ENCODE results near the gene YWHAB.
A peak's percentile ranks its signal among the peaks of the same experiment; 100 is the strongest.

Gene YWHAB

GRCh38 chr20:44917399-44917798, 31.9 kb downstream of the YWHAB start:
- TF ChIP-seq GATA2 (IDR thresholded peaks at IDR 0.05; ENCODE audit: low read depth, low read length) (no peak), GATA3 (IDR thresholded peaks at IDR 0.05; ENCODE audit: low read depth, low read length) (no peak)

DNA sequence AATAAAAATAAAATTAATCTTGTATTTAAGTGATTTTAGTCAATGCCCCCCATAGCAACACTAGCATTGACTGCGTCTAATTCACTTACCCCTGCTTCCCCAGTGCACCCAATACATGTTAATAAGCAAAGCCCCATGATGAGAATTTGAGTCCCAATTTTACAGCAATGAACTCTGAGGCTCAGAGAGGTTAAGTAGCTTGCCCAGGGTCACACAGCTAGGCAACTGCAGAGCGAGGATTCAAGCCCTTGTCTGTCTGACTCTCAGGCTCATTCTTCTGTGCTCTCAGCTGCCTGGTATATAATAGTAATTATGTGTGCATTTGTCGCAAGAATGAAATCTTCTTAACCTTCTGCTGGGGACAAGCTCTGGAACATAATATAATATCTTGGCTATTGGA, 32.8 kb downstream of the YWHAB start:
- no peak for TF ChIP-seq GATA3 (IDR thresholded peaks at IDR 0.05; ENCODE audit: low read depth, low read length)
- no peak for TF ChIP-seq GATA2 (IDR thresholded peaks at IDR 0.05; ENCODE audit: low read depth, low read length)

DNA sequence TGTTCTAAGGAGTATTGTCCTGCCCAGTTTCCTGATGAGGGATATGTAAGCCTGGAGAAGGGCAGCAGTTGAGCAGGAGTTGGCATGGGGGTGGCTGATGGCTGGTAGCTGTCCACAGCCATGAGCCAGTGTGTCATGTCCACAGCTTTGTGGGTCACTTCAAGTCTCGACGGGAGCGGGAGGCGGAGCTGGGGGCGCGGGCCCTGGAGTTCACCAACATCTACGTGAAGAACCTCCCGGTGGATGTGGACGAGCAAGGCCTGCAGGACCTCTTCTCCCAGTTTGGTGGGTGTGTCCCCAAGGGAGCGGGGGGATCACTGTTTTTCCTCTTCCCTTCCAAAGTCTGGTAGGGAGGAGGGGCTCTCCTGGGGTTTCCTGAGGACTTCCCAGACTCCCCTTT, 33.3 kb downstream of the YWHAB start:
- TF ChIP-seq GATA3 (IDR thresholded peaks at IDR 0.05; ENCODE audit: low read depth, low read length) (no peak), GATA2 (IDR thresholded peaks at IDR 0.05; ENCODE audit: low read depth, low read length) (no peak)

DNA sequence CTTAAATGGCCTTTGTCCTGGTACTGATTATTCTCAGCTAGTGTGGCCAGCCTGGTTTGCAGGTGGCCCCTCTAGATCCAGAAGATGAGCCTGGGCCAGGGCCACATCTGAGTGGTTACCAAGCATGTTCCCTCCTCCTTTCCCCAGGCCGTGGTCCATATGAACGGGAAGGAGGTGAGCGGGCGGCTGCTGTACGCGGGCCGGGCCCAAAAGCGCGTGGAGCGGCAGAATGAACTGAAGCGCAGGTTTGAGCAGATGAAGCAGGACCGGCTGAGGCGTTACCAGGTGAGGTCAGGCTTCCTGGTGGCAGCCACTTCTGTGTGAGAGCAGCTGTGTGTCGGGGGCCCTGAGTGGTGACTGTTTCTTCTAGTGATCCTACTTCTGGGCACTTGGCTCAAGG, 35.9 kb downstream of the YWHAB start:
- no peak for TF ChIP-seq GATA3 (IDR thresholded peaks at IDR 0.05; ENCODE audit: low read depth, low read length)
- TF ChIP-seq GATA2 (IDR thresholded peaks at IDR 0.05; ENCODE audit: low read depth, low read length) = no peak

DNA sequence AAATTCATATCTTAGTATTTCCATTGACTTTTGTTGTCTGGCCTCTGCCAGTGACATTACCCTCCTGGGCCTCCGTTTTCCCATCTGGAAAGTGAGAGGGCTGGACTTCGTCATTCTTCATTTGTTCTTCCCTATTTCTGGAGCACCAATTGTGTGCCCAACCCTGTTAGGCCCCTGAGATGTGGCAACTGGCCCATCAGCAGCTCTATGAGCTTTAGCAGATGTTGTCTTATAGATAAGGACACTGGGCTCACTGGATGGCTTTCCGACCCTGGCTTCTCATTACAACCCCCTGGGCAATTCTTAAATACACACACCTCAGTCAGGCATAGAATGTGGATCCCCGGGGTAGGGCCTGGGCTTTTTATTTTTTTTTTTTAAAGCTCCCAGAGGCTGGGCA, 39.0 kb downstream of the YWHAB start:
- peak; percentile 10; the same call in 1 of the 2 replicates for TF ChIP-seq GATA2 (IDR thresholded peaks at IDR 0.05; ENCODE audit: low read depth, low read length)
- no peak for TF ChIP-seq GATA3 (IDR thresholded peaks at IDR 0.05; ENCODE audit: low read depth, low read length)

DNA sequence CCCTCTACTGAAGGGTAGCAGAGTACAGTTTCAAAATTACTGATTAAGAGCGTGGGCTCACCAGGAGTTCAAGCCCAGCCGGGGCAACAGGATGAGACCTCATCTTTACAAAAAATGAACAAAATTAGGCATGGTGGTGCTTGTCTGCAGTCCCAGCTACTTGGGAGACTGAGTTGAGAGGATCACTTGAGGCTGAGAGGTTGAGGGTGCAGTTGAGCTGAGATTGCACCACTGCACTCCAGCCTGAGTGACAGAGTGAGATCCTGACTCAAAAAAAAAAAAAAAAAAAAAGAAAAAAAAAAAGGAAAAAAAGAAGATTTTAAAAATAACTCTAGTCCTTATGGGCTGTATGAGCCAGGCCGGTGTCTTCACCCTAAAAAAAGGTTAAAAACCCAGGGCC, 43.1 kb downstream of the YWHAB start:
- TF ChIP-seq GATA3 (IDR thresholded peaks at IDR 0.05; ENCODE audit: low read depth, low read length) (no peak), GATA2 (IDR thresholded peaks at IDR 0.05; ENCODE audit: low read depth, low read length) (no peak)

DNA sequence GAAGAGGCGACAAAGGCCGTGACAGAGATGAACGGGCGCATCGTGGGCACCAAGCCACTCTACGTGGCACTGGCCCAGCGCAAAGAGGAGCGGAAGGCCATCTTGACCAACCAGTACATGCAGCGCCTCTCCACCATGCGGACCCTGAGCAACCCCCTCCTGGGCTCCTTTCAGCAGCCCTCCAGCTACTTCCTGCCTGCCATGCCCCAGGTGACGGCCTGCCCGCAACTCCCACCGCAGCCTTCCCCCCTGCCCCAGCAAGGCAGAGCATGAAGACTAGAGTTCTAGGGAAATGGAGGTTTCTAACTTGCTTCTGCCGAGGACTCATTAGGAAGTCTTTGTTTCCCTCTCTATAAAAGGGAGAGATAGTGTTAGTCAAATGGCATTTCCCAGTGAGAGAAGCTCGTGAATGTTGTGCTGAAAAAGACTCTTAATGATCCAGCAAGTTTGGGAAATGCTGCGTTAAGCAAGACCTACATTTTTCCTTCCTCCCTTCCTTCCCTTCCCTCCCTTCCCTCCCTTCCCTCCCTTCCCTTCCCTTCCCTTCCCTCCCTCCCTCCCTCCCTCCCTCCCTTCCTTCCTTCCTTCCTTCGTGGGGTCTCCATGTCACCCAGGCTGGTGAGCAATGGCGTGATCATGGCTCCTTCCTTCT, 45.1 kb downstream of the YWHAB start:
- no peak for TF ChIP-seq GATA2 (IDR thresholded peaks at IDR 0.05; ENCODE audit: low read depth, low read length)
- no peak for TF ChIP-seq GATA3 (IDR thresholded peaks at IDR 0.05; ENCODE audit: low read depth, low read length)

GRCh38 chr20:44931911-44932310, 46.4 kb downstream of the YWHAB start:
- TF ChIP-seq GATA3 (IDR thresholded peaks at IDR 0.05; ENCODE audit: low read depth, low read length) (no peak), GATA2 (IDR thresholded peaks at IDR 0.05; ENCODE audit: low read depth, low read length) (no peak)

GRCh38 chr20:44932916-44933315, 47.4 kb downstream of the YWHAB start:
- TF ChIP-seq GATA2 (IDR thresholded peaks at IDR 0.05; ENCODE audit: low read depth, low read length) = no peak
- no peak for TF ChIP-seq GATA3 (IDR thresholded peaks at IDR 0.05; ENCODE audit: low read depth, low read length)

GRCh38 chr20:44936510-44936909, 51.0 kb downstream of the YWHAB start:
- no peak for TF ChIP-seq GATA2 (IDR thresholded peaks at IDR 0.05; ENCODE audit: low read depth, low read length)
- TF ChIP-seq GATA3 (IDR thresholded peaks at IDR 0.05; ENCODE audit: low read depth, low read length) = no peak

DNA sequence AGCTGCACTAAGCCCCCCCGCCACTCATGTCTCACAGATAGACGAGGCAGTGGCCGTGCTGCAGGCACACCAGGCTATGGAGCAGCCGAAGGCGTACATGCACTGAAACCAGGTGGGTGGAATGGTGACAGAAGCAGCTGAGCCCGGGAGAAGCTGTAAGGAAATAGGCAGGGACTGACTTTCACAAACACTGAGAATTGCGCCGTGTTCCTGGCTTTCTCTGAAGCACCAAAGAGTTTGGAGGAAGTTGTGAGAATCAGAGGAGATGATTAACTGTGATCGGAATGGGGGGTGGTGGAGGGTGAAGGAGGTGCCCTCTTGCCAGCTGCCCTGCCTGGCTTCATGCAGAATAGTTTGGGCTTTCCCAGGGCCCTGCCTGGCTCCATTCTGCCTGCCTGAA, 53.1 kb downstream of the YWHAB start:
- TF ChIP-seq GATA2 (IDR thresholded peaks at IDR 0.05; ENCODE audit: low read depth, low read length) = no peak
- TF ChIP-seq GATA3 (IDR thresholded peaks at IDR 0.05; ENCODE audit: low read depth, low read length) = no peak

GRCh38 chr20:44941120-44941691, 55.7 kb downstream of the YWHAB start:
- TF ChIP-seq GATA3 (IDR thresholded peaks at IDR 0.05; ENCODE audit: low read depth, low read length) (no peak), GATA2 (IDR thresholded peaks at IDR 0.05; ENCODE audit: low read depth, low read length) (no peak)

DNA sequence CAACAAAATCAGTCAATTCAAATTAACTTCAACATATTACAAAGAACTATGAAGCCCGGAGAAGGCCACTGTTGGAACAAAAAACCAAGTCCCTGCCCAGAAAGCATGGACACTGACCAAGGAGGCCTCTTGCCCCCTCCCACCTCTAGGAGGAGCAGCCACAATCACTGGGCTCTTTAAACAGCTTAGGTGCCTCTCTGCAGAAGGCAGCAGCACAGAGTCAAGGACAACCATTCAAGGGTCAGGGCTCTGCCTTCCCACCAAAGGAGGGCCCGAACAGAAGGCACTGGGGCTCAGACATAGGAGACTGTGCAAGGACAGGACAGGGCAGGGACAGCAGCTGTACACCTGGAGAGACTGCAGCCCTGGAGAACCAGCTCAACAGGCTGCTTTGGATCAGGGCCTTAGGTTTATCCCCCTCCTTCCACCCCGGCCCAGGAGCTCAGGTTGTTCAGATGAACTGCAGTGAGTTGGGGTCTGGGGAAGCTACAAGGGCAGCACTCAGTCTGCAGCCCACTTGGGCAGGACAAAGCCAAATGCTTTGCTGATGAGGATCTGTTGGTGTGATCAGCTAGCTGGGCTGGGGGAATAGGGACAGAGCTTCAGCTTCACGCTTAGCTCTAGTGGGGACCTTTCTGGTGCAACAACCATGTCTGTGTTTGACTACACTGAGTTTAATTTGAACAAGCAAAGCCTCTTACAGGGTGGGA, 56.9 kb downstream of the YWHAB start:
- no peak for TF ChIP-seq GATA3 (IDR thresholded peaks at IDR 0.05; ENCODE audit: low read depth, low read length)
- no peak for TF ChIP-seq GATA2 (IDR thresholded peaks at IDR 0.05; ENCODE audit: low read depth, low read length)

DNA sequence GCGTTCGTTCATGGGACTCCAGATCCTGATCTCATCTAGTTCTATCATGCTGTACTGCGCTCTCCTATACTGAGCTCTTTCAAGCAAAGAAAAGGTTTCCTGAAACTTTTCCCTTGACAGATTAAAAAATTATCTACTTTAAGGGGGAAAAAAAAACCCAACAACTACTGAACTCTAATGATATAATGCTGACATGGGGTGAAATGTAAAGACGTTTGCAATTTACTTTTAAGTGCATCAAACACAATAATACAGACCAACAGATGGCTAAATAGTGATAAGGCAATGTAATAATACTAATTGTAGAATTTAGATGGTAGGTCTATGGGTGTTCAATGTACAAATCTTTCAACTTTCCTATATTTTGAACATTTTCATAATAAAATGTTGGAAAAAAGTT, 58.3 kb downstream of the YWHAB start:
- TF ChIP-seq GATA2 (IDR thresholded peaks at IDR 0.05; ENCODE audit: low read depth, low read length) (no peak), GATA3 (IDR thresholded peaks at IDR 0.05; ENCODE audit: low read depth, low read length) (no peak)

GRCh38 chr20:44945261-44945660, 59.8 kb downstream of the YWHAB start:
- no peak for TF ChIP-seq GATA3 (IDR thresholded peaks at IDR 0.05; ENCODE audit: low read depth, low read length)
- no peak for TF ChIP-seq GATA2 (IDR thresholded peaks at IDR 0.05; ENCODE audit: low read depth, low read length)

Measured in SH-SY5Y (cell line).